ENCODE measurements around the gene USP6. TPM values are rescaled to one million over a fixed set of nuclear protein-coding genes. Genes with fewer than 3 reads are reported as not detected.

USP6 gene
- total and polyA plus RNA-seq, 2 of the 13 experiments (the other 11 are each of a cell fraction or from before 2014, with no cell fraction given): 0.04 TPM; not detected in 1

GRCh38 chr17:5111402-5112204, 4.2 kb upstream of the USP6 start, which contains the start of gene ZNF232 (continued):
- TF ChIP-seq HOXA5 (CRISPR knock-in tag; IDR thresholded peaks at IDR 0.05): peak; percentile 88
- TF ChIP-seq POLR2A (IDR thresholded peaks at IDR 0.05; ENCODE audit: insufficient read depth in 1 of 2, low read depth in 2 of 2, low read length in 2 of 2): peak; percentile 79 to 96
- TF ChIP-seq FIP1L1 (IDR thresholded peaks at IDR 0.05; ENCODE audit: borderline replicate concordance, insufficient read depth, low read depth, low read length): 0 out of 2 replicates have a peak, but pooled peaks have one; percentile 37
- no peak for TF ChIP-seq NR3C1 (CRISPR knock-in tag; IDR thresholded peaks at IDR 0.05)
- no peak for TF ChIP-seq RFX5 (IDR thresholded peaks at IDR 0.05; ENCODE audit: low read depth, low read length)
- no peak for TF ChIP-seq ZNF513 (CRISPR knock-in tag; conservative IDR thresholded peaks at IDR 0.05)
- TF ChIP-seq MATR3 (CRISPR knock-in tag; IDR thresholded peaks at IDR 0.05): no peak
- no peak for TF ChIP-seq MAFG (CRISPR knock-in tag; IDR thresholded peaks at IDR 0.05)
- TF ChIP-seq XBP1 (CRISPR knock-in tag; IDR thresholded peaks at IDR 0.05): no peak
- no peak for TF ChIP-seq THRA (CRISPR knock-in tag; IDR thresholded peaks at IDR 0.05; ENCODE audit: borderline replicate concordance)
- no peak for TF ChIP-seq MEIS1 (CRISPR knock-in tag; IDR thresholded peaks at IDR 0.05; ENCODE audit: borderline replicate concordance)
- TF ChIP-seq SCMH1 (CRISPR knock-in tag; IDR thresholded peaks at IDR 0.05; ENCODE audit: borderline replicate concordance): no peak
- no peak for TF ChIP-seq SIX1 (CRISPR knock-in tag; IDR thresholded peaks at IDR 0.05; ENCODE audit: borderline replicate concordance)
- TF ChIP-seq ELK4 (CRISPR knock-in tag; IDR thresholded peaks at IDR 0.05; ENCODE audit: borderline replicate concordance): 0 out of 2 replicates have a peak, but pooled peaks have one; percentile 52
- TF ChIP-seq HBP1 (CRISPR knock-in tag; IDR thresholded peaks at IDR 0.05; ENCODE audit: low read depth): peak; percentile 79; the same call in 1 of the 2 replicates
- no peak for TF ChIP-seq NBN (conservative IDR thresholded peaks at IDR 0.05)
- TF ChIP-seq ZNF263 (CRISPR knock-in tag; IDR thresholded peaks at IDR 0.05): 0 out of 2 replicates have a peak, but pooled peaks have one; percentile 54
- TF ChIP-seq ZNF567 (CRISPR knock-in tag; IDR thresholded peaks at IDR 0.05; ENCODE audit: borderline replicate concordance): peak; percentile 89; the same call in 1 of the 2 replicates
- peak; percentile 70 for TF ChIP-seq REPIN1 (CRISPR knock-in tag; IDR thresholded peaks at IDR 0.05; ENCODE audit: borderline replicate concordance, low read depth)
- TF ChIP-seq ZNF383 (CRISPR knock-in tag; IDR thresholded peaks at IDR 0.05; ENCODE audit: borderline replicate concordance): no peak
- TF ChIP-seq ZNF737 (CRISPR knock-in tag; IDR thresholded peaks at IDR 0.05; ENCODE audit: borderline replicate concordance): no peak
- no peak for TF ChIP-seq RAD51 (IDR thresholded peaks at IDR 0.05; ENCODE audit: borderline replicate concordance)
- 0 out of 2 replicates have a peak, but pooled peaks have one; percentile 78 for TF ChIP-seq ZFYVE20 (CRISPR knock-in tag; IDR thresholded peaks at IDR 0.05; ENCODE audit: borderline replicate concordance, low read depth)
- TF ChIP-seq CEBPG (CRISPR knock-in tag; IDR thresholded peaks at IDR 0.05): peak; percentile 31; the same call in 1 of the 2 replicates

Data from HepG2 (cell line).